DND-41 (cell line): ENCODE data around the gene UGT1A8.

Experiments
- ATAC-seq: fragments of 200-7000 bp; cut with Tn5 transposase; 3 replicates; pipeline ENCODE4 v1.9.1; 2021; ENCODE audit warnings: low read depth; ENCODE audit not compliant: insufficient read depth
- DNase-seq: peaks from one replicate; pipeline ENCODE4 v3.0.0-alpha.2; 2020
- H2AFZ ChIP-seq: 2 replicates; pipeline ENCODE4 v1.6.0; 2012; ENCODE audit warnings: low read depth, low read length
- H3K27ac ChIP-seq: 2 replicates; pipeline ENCODE4 v1.5.1; 2012; ENCODE audit warnings: low read length, inconsistent platforms
- H3K27me3 ChIP-seq: fragments of 200-600 bp; sonication (generic); 2 replicates; pipeline ENCODE4 v1.6.0; 2012; ENCODE audit warnings: low read length, mild to moderate bottlenecking, inconsistent platforms; ENCODE audit not compliant: insufficient read depth, poor library complexity
- H3K36me3 ChIP-seq: 2 replicates; pipeline ENCODE4 v1.5.1; 2012; ENCODE audit warnings: low read length, inconsistent platforms; ENCODE audit not compliant: insufficient read depth
- H3K4me1 ChIP-seq: 2 replicates; pipeline ENCODE4 v1.5.1; 2012; ENCODE audit warnings: mild to moderate bottlenecking, low read length; ENCODE audit not compliant: insufficient read depth
- H3K4me2 ChIP-seq: 2 replicates; pipeline ENCODE4 v1.6.0; 2012; ENCODE audit warnings: mild to moderate bottlenecking, moderate library complexity, low read length, inconsistent platforms; ENCODE audit not compliant: insufficient read depth
- H3K4me3 ChIP-seq, 2 experiments: fragments of 200-600 bp in 1 of 2; shearing (Covaris generic) in 1 of 2; 2 replicates each; pipeline ENCODE4 v1.5.1; 2012 to 2016; ENCODE audit warnings: inconsistent platforms in 2 of 2, low read length in 2 of 2, mild to moderate bottlenecking in 2 of 2, low read depth in 1 of 2, moderate library complexity in 1 of 2
- H3K79me2 ChIP-seq: 2 replicates; pipeline ENCODE4 v1.6.0; 2012; ENCODE audit warnings: low read length, inconsistent platforms; ENCODE audit not compliant: insufficient read depth
- H3K9ac ChIP-seq: 2 replicates; pipeline ENCODE4 v1.6.0; 2012; ENCODE audit warnings: low read depth, mild to moderate bottlenecking, inconsistent platforms, low read length, moderate library complexity
- H3K9me3 ChIP-seq: 2 replicates; pipeline ENCODE4 v1.5.1; 2012; ENCODE audit warnings: low read length, moderate library complexity, mild to moderate bottlenecking, inconsistent platforms; ENCODE audit not compliant: insufficient read depth, severe bottlenecking
- H4K20me1 ChIP-seq: 2 replicates; pipeline ENCODE4 v1.6.0; 2012; ENCODE audit warnings: low read length; ENCODE audit not compliant: insufficient read depth
- EZH2 ChIP-seq: IDR thresholded peaks from 3 replicates; pipeline ENCODE4 v1.6.1; 2012; ENCODE audit warnings: borderline replicate concordance, low read depth, mild to moderate bottlenecking, moderate library complexity, low read length, inconsistent platforms; ENCODE audit not compliant: severe bottlenecking
- TF ChIP-seq, protein P1 (sequence below): IDR thresholded peaks from 2 replicates; pipeline ENCODE4 v1.5.1; 2012; ENCODE audit warnings: borderline replicate concordance, low read length, moderate library complexity, mild to moderate bottlenecking; ENCODE audit not compliant: poor library complexity, severe bottlenecking; ENCODE audit errors: extremely low read depth

Gene UGT1A8

DNA sequence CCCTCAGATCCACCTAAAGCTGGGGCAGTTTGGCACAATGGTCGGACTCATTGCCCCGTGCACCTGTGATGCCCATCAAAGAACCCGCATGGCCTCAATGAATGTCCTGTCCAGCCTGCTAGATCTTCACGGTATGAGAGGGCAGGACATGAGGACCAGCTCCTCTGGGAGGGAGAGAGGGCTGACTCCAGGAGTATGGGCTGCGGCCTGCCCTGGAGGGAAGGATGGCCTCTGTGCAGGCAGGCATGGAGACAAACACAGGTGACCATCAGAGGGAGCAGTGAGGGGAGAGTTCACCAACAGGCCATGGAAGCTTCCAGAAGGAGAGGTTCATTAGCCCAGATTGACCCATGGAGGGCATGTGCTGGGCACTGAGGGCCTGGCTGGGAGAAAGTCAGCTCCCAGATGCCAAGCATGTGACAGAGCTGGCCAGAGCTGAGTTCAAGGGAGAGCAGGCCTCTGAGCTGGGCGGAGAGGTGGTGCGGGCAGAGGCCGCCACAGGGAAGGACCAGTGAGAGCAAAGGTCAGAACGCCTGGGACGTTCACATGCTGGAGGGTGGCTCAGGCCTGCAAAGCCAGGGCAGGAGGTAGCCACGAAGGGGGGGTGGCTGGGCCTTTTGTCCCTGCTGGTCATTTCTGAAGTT lies 200.7 kb downstream of the UGT1A8 start:
- Histone ChIP-seq H3K9ac (no peak overlapping the region), H3K4me3 (no peak overlapping the region), H3K9me3 (no peaks in the 10 kb centered on the region), H3K27ac (no peak overlapping the region), H3K36me3 (no peaks in the 10 kb centered on the region), H3K4me1 (no peaks in the 10 kb centered on the region), H3K4me2 (no peak overlapping the region), H4K20me1 (no peaks in the 10 kb centered on the region), H3K27me3 (peaks cover 5% of the 10 kb centered on the region), H2AFZ (no peak overlapping the region), H3K79me2 (no peaks in the 10 kb centered on the region)
- ATAC-seq: no peak
- DNase-seq: no peak
- TF ChIP-seq EZH2: no peak
- TF ChIP-seq, protein P1, sequence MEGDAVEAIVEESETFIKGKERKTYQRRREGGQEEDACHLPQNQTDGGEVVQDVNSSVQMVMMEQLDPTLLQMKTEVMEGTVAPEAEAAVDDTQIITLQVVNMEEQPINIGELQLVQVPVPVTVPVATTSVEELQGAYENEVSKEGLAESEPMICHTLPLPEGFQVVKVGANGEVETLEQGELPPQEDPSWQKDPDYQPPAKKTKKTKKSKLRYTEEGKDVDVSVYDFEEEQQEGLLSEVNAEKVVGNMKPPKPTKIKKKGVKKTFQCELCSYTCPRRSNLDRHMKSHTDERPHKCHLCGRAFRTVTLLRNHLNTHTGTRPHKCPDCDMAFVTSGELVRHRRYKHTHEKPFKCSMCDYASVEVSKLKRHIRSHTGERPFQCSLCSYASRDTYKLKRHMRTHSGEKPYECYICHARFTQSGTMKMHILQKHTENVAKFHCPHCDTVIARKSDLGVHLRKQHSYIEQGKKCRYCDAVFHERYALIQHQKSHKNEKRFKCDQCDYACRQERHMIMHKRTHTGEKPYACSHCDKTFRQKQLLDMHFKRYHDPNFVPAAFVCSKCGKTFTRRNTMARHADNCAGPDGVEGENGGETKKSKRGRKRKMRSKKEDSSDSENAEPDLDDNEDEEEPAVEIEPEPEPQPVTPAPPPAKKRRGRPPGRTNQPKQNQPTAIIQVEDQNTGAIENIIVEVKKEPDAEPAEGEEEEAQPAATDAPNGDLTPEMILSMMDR: no peak

DNA sequence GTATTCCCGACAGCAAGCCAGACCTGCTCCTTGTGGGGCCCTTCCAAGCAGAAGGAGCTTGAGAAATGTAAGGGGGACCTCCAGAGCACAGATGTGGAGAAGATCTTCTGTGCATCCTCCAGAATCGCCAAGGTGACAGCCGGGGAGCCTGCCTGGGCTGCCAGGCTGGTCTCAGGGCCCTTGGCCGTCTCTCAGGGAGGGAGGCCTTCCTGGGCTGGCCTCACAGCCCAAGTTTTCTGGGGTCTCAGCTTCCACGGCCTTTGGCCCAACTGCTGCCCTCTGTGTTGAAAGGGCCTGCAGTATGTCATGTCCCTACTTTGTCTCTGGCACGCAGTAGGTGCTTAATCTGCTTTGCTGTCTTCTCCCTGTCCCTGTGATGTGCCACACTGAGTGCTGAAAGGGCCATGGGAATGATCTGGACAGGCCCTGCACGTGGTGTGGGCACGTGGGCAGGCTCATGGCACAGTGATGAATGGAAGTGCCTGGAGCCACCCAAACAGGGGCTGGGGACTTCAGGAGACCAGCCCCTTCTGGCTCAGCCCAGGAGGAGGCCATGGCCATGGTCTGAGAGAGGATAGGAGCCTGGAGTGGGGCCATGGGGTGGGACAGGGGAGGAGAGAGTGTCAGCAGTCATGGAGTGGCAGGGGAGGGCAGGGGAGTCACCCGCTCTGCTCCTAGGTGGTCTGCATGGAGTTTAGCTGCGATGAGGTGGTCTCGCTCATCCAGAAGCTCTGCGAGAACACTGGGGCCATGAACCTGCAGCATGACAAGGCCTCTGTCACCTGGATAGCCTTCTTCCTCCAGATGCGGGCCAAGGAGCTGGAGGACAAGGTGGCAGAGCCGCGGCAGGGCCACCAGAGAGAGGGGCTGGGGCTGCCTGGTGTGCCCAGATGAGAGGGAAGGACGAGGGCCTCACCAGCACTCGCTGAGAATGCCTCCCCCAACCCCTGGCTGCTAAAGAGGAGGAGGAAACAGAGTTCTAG lies 201.5 kb downstream of the UGT1A8 start:
- Histone ChIP-seq H3K4me1 (no peaks in the 10 kb centered on the region), H3K9ac (no peak overlapping the region), H3K4me2 (no peak overlapping the region), H2AFZ (no peak overlapping the region), H3K27ac (no peak overlapping the region), H4K20me1 (no peaks in the 10 kb centered on the region), H3K79me2 (no peaks in the 10 kb centered on the region), H3K27me3 (peaks cover 5% of the 10 kb centered on the region), H3K9me3 (no peaks in the 10 kb centered on the region), H3K36me3 (no peaks in the 10 kb centered on the region), H3K4me3 (no peak overlapping the region)
- no peak for DNase-seq
- TF ChIP-seq, protein P1: no peak
- no peak for TF ChIP-seq EZH2
- no peak for ATAC-seq

DNA sequence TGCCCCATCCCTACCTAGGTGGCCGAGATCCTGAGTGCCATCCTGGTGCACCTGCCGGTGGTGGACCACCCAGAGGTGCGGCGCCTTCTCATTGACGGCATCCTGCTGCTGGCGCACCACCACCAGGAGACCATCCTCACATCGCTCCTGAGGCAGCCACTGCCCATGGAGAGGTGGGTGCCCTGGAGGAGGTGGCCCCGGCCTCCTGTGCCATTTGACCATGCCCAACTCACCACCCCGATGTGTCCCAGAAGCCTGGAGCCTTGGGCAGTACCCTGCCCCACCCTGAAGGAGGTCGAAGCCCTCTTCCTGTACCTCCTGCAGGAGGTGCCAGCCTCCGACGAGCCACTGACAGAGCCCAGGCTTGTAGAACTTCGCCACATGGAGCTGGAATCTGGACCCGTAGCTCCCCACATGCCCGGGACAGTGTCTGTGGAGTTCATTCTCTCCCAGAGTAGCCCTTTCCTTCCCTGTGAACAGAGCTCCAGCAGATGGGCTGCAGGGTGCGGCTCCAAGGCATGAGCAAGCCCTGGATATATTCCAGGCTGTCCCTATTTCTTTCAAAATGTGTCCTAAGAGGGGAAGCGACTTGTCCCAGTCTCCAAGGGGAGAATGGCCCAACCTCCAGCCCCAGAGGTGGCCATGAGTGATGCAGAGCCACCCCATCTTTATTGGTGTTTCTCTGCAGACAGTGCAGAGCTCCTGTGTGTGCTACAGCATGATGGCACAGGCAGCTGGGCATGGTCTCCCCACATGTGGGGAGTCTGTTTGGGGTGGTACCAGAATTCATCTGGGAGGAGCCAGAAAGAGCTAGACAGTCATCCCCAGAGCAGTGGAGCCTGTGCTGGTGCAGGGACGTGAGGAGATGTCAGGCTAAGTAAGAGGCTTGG lies 202.7 kb downstream of the UGT1A8 start:
- H2AFZ ChIP-seq: no peak overlapping the region
- H3K79me2 ChIP-seq: no peaks in the 10 kb centered on the region
- no peak overlapping the region for H3K27ac ChIP-seq
- no peak overlapping the region for H3K4me3 ChIP-seq
- no peaks in the 10 kb centered on the region for H3K9me3 ChIP-seq
- H3K4me2 ChIP-seq: no peak overlapping the region
- DNase-seq (no peak), ATAC-seq (no peak)
- H4K20me1 ChIP-seq: no peaks in the 10 kb centered on the region
- H3K27me3 ChIP-seq: no peaks in the 10 kb centered on the region
- H3K36me3 ChIP-seq: no peaks in the 10 kb centered on the region
- no peak for TF ChIP-seq EZH2
- TF ChIP-seq, protein P1: no peak
- no peak overlapping the region for H3K9ac ChIP-seq
- H3K4me1 ChIP-seq: no peaks in the 10 kb centered on the region
